CD8-positive, alpha-beta memory T cell (primary cell): ENCODE measurements around the gene INPP5A. TPM values are rescaled to one million over a fixed set of nuclear protein-coding genes. Genes with fewer than 3 reads are reported as not detected.

Experiments
- CTCF ChIA-PET: fragments of 350-600 bp; sonication (Branson Sonifier 250); formaldehyde crosslinking; loops from one replicate; lab custom pipeline; 2021; ENCODE audit warnings: antibody characterized with exemption; lab: Charles Lee
- POLR2A ChIA-PET: fragments of 350-600 bp; sonication (Branson Sonifier 250); formaldehyde crosslinking; loops from one replicate; lab custom pipeline; 2021; ENCODE audit warnings: antibody characterized with exemption; lab: Charles Lee
- DNase-seq, 5 donors: peaks; one replicate each; pipeline versions ENCODE4 v3.0.0 to v3.0.0-alpha.2; 2020 to 2022; ENCODE audit warnings: mixed read lengths in 1 of 5
- H3K27ac ChIP-seq: one replicate; pipeline ENCODE4 v1.7.0; 2013; ENCODE audit warnings: low read depth, mild to moderate bottlenecking, low read length, moderate library complexity
- H3K27me3 ChIP-seq: 2 replicates; pipeline ENCODE4 v1.7.0; 2013; ENCODE audit warnings: low read length, mild to moderate bottlenecking; ENCODE audit not compliant: insufficient read depth, poor library complexity, severe bottlenecking
- H3K36me3 ChIP-seq: 2 replicates; pipeline ENCODE4 v1.7.0; 2013; ENCODE audit warnings: mild to moderate bottlenecking, low read length, moderate library complexity; ENCODE audit not compliant: insufficient read depth
- H3K4me1 ChIP-seq: 2 replicates; pipeline ENCODE4 v1.7.0; 2013; ENCODE audit warnings: mild to moderate bottlenecking, low read length, moderate library complexity; ENCODE audit not compliant: insufficient read depth
- H3K4me3 ChIP-seq: 2 replicates; pipeline ENCODE4 v1.7.0; 2013; ENCODE audit warnings: mild to moderate bottlenecking, low read length
- H3K9me3 ChIP-seq: 2 replicates; pipeline ENCODE4 v1.7.0; 2013; ENCODE audit warnings: mild to moderate bottlenecking, low read length
- H3K27ac Mint-ChIP-seq, 8 donors: one replicate each; pipeline ENCODE4 v1.8.0; 2020 to 2021; ENCODE audit warnings: mixed read lengths in 8 of 8, mild to moderate bottlenecking in 6 of 8, inconsistent platforms in 3 of 8, moderate library complexity in 3 of 8
- H3K27me3 Mint-ChIP-seq, 2 donors: one replicate each; pipeline ENCODE4 v1.8.0; 2020 to 2021; ENCODE audit warnings: mixed read lengths in 2 of 2, mild to moderate bottlenecking in 1 of 2, moderate library complexity in 1 of 2
- H3K36me3 Mint-ChIP-seq, 3 donors: one replicate each; pipeline ENCODE4 v1.8.0; 2020 to 2021; ENCODE audit warnings: mixed read lengths in 3 of 3, inconsistent platforms in 1 of 3, mild to moderate bottlenecking in 1 of 3
- H3K4me1 Mint-ChIP-seq, 3 donors: one replicate each; pipeline ENCODE4 v1.8.0; 2020 to 2021; ENCODE audit warnings: mixed read lengths in 3 of 3, inconsistent platforms in 1 of 3, mild to moderate bottlenecking in 1 of 3
- H3K4me3 Mint-ChIP-seq, 7 donors: one replicate each; pipeline ENCODE4 v1.8.0; 2020 to 2021; ENCODE audit warnings: mixed read lengths in 7 of 7, mild to moderate bottlenecking in 6 of 7, moderate library complexity in 4 of 7, inconsistent platforms in 2 of 7
- H3K9me3 Mint-ChIP-seq, 5 donors: one replicate each; pipeline ENCODE4 v1.8.0; 2020 to 2022; ENCODE audit warnings: mixed read lengths in 5 of 5, mild to moderate bottlenecking in 3 of 5, moderate library complexity in 2 of 5, inconsistent platforms in 1 of 5
- polyA plus RNA-seq: library from polyadenylated mRNA; unstranded; fragments of 300-500 nt; fragmentation: Illumina TruSeq; gene quantifications from one replicate; pipeline ENCODE4 v1.2.3, GENCODE V29; 2021
- total RNA-seq, 2 experiments: library from RNA; stranded (reverse); gene quantifications; one replicate each; pipeline ENCODE4 v1.2.3, GENCODE V29; 2021

Gene INPP5A
- total and polyA plus RNA-seq, 3 experiments from 2014 or later: 1.1 to 6.1 (median 4.8) TPM

DNA sequence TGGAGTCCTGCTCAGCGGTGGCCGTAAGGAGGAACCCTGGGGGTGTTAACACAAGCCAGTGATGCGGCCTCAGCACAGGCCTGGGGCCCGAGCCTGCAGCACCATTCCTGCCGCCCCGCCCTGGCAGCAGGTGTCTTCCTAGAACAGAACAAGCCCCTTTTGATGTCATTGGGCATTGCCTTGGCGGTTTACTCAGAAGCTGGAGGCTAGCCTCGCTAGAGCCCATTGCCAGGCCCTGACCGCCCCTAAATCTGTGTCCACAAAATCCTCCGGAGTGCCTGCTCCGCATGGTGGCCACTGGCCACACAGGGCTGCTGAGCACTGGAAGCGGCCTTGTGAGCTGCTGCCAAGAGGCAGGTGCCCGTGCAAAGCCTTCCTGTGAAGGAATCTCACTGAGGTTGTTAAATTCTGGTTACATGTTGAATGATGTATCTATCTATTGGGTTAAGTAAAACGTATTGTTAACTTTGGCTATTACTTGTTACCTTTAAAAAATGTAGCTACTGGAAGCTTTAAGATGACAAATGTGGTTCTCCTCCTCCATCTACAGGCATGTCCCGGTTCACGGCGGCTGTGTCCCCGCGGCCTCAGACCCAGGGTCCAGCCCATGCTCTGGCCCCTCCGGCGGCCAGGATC is 1.2 kb upstream of the INPP5A start:
- Mint-ChIP-seq H3K27ac (peak overlapping the region in 6 of 8 donors; percentile 47 to 81 (median 60)), H3K36me3 (peaks cover 0 to 12% (median 0%) of the 10 kb centered on the region in 3 donors), H3K4me1 (peaks cover 30 to 49% (median 40%) of the 10 kb centered on the region in 3 donors), H3K27me3 (peaks cover 4 to 5% of the 10 kb centered on the region in 2 donors), H3K9me3 (peaks cover 5 to 9% (median 8%) of the 10 kb centered on the region in 5 donors), H3K4me3 (peak overlapping the region; percentile 60 to 98 (median 74))
- Histone ChIP-seq H3K4me3 (peak overlapping the region; percentile 50), H3K4me1 (peaks cover 37% of the 10 kb centered on the region), H3K27me3 (no peaks in the 10 kb centered on the region), H3K27ac (peak overlapping the region; percentile 57), H3K36me3 (no peaks in the 10 kb centered on the region), H3K9me3 (no peaks in the 10 kb centered on the region)
- DNase-seq: peak in 1 of 5 donors; percentile 51
- CTCF ChIA-PET: interaction anchor here (0.6 to 1.0 kb wide), 2 partner anchors 15 to 149 kb away, joined by 4 to 5 read pairs; no protein-coding TSS in a partner anchor
- POLR2A ChIA-PET: interaction anchor here (1.0 kb wide), 1 partner anchor 90 kb away, joined by 3 read pairs; no protein-coding TSS in a partner anchor

DNA sequence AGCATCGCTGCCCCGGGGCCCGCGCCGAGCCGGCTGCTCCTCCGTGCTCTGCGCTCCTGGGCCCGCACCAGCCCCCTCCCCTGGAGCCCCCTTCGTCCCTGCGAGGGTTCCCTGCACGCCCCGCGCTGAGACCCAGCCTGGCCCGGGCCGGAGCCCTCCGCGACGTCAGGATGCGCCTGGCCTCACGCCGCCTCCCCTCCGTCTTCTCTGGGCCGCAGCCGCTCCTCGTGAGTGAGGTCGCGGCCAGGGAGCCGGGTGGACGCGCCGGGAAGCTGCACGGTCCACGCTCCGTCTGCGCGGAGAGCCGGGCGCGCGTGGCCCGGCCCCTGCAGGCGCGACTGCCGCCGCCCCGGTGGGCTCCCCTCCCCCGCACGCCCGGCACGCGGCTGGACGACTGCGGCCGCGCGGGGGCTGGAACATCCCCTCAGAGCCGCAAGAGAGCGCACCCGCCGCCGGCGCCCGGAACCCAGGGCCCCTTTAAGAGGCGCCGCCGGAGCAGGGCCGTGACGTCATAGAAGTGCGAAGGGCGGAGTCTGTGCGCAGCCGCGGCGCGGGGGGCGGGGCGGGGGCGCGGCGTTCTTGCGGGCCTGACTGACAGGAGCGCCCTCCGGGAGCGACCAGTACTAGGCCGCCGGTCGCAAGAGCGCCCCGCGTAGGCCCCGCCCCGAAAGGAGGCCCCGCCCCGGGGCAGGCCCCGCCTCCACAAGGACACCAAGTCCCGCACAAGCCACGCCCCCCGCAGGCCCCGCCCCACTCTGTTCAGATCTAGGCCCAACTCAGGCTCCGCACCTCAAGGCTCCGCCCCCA is 507 bp upstream of the INPP5A start:
- Histone ChIP-seq H3K27me3 (no peaks in the 10 kb centered on the region), H3K4me3 (peak overlapping the region; percentile 50), H3K4me1 (peaks cover 37% of the 10 kb centered on the region), H3K27ac (peak overlapping the region; percentile 57), H3K36me3 (no peaks in the 10 kb centered on the region), H3K9me3 (no peaks in the 10 kb centered on the region)
- ChIA-PET CTCF (interaction anchor here (0.6 to 1.0 kb wide), 2 partner anchors 15 to 149 kb away, joined by 4 to 5 read pairs; no protein-coding TSS in a partner anchor), POLR2A (interaction anchor here (1.0 kb wide), 1 partner anchor 91 kb away, joined by 3 read pairs; no protein-coding TSS in a partner anchor)
- Mint-ChIP-seq H3K4me3 (peak overlapping the region; percentile 60 to 98 (median 81)), H3K9me3 (peaks cover 0 to 3% (median 3%) of the 10 kb centered on the region in 5 donors), H3K27me3 (peaks cover 4 to 5% of the 10 kb centered on the region in 2 donors), H3K27ac (peak overlapping the region in 5 of 8 donors; percentile 54 to 79 (median 71)), H3K4me1 (peaks cover 31 to 56% (median 40%) of the 10 kb centered on the region in 3 donors), H3K36me3 (peaks cover 0 to 4% (median 0%) of the 10 kb centered on the region in 3 donors)
- DNase-seq: peak; percentile 100

DNA sequence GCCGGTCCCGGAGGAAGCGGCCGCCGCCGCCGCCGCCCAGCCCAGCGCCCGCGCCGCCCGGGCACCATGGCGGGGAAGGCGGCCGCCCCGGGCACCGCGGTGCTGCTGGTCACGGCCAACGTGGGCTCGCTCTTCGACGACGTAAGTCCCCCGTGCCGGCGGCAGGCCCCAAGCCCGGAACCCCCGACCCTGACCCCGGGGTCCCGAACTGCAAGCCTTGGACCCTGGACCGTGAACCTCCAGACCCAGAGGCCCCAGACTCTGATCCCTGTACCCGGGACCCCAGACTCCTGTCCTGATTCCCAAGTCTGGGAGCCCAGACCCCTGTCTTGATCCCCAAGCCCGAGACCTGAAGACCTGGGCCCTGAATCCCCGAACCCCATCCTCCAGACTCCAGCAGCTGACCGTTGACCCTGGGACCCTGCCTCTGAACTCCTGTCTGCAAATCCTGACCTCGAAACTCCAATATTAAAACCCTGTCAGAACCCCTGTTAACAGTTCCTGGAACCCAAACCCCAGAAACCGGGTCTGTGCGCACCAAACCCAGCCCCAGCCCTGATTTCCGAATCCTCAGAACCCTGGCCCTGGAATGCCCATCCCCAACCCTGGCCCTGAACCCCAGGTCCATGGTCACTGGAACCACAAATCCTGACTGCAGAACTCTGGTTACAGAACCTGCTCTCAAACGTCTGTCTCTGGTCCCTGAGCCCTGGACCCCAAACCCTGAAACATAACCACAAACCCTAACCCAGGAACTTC is 623 bp downstream of the INPP5A start:
- peak overlapping the region; percentile 74 for H3K4me3 ChIP-seq
- DNase-seq: peak in 2 of 5 donors; percentile 22 to 50
- H3K27me3 ChIP-seq: no peaks in the 10 kb centered on the region
- H3K9me3 ChIP-seq: no peaks in the 10 kb centered on the region
- H3K27ac ChIP-seq: peak overlapping the region; percentile 33
- CTCF ChIA-PET: interaction anchor here (1.8 kb wide), 1 partner anchor 13 kb away, joined by 6 read pairs; no protein-coding TSS in a partner anchor
- peaks cover 33 to 67% (median 40%) of the 10 kb centered on the region in 3 donors for H3K4me1 Mint-ChIP-seq
- H3K27me3 Mint-ChIP-seq: peaks cover 0 to 1% of the 10 kb centered on the region in 2 donors
- peak overlapping the region; percentile 79 to 96 (median 89) for H3K27ac Mint-ChIP-seq
- no peaks in the 10 kb centered on the region for H3K9me3 Mint-ChIP-seq
- H3K36me3 Mint-ChIP-seq: no peaks in the 10 kb centered on the region
- no peaks in the 10 kb centered on the region for H3K36me3 ChIP-seq
- POLR2A ChIA-PET: interaction anchor here (0.6 kb wide), 1 partner anchor 813 kb away, joined by 6 read pairs; no protein-coding TSS in a partner anchor
- peak overlapping the region; percentile 84 to 93 (median 88) for H3K4me3 Mint-ChIP-seq
- peaks cover 37% of the 10 kb centered on the region for H3K4me1 ChIP-seq

DNA sequence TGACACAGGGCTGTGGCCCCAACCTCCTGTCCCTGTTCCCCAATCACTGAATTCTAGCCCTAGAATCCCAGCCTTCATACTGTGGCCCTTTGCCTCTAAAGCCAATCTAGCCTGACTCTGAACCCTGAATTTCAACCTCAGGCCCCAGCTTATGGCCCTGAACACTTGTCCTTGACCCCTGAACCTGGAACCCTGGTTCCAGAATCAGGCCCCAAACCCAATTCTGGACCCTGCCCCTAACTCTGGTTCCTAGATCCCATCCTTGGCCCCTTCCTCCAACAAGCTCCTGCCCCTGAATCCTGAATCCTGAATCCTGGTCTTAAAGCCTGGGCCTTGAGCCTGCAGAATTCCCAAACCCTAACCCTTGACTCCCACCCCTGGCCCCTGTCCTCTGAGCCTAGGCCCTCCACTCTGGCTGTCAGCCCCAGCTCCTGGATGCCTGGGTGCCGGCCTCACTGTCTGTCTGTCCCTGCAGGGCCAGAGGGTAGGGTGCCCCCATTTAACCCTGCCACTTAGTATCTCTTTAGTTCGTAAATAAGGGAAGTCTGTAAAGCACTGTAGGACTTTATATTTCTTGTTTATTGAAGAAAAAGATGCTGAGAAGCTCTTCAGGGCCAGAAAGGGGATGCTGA is 1.3 kb downstream of the INPP5A start:
- H3K36me3 Mint-ChIP-seq: no peaks in the 10 kb centered on the region

DNA sequence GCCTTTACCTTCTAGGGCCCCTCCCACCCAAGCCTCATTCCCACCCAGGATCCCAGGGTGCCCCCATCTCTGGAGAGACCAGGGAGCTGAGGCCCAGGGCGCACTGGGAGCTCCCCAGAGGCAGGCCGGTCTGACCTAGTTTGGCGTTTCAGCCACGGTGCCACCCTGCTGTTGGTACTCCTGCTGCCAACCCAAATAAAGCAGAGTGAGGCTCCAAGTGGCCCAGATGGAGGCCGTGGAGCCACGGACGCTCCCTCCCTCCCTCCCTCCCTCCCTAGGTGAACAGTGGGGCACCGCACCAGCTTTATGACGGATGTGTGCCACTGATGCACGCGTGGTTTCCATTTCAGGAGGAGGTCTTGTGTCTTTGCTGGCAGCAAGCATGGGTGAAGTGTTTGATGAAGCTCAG is 1.8 kb downstream of the INPP5A start:
- Mint-ChIP-seq H3K27me3 (no peaks in the 10 kb centered on the region), H3K4me1 (peaks cover 40 to 76% (median 46%) of the 10 kb centered on the region in 3 donors), H3K4me3 (peak overlapping the region; percentile 75 to 92 (median 88)), H3K9me3 (no peaks in the 10 kb centered on the region), H3K27ac (peak overlapping the region in 6 of 8 donors; percentile 30 to 96 (median 84)), H3K36me3 (no peaks in the 10 kb centered on the region)
- Histone ChIP-seq H3K4me1 (peaks cover 44% of the 10 kb centered on the region), H3K27ac (no peak overlapping the region), H3K4me3 (peak overlapping the region; percentile 37), H3K36me3 (no peaks in the 10 kb centered on the region), H3K9me3 (no peaks in the 10 kb centered on the region), H3K27me3 (no peaks in the 10 kb centered on the region)
- DNase-seq: peak in 2 of 5 donors; percentile 50 to 63
- CTCF ChIA-PET: interaction anchor here (1.8 kb wide), 1 partner anchor 12 kb away, joined by 6 read pairs; no protein-coding TSS in a partner anchor
- POLR2A ChIA-PET: no interaction called here

More for the DNA sequence above, 1.3 kb downstream of the INPP5A start:
- Mint-ChIP-seq H3K4me1 (peaks cover 35 to 71% (median 41%) of the 10 kb centered on the region in 3 donors), H3K27ac (peak overlapping the region; percentile 79 to 96 (median 89)), H3K27me3 (no peaks in the 10 kb centered on the region), H3K9me3 (no peaks in the 10 kb centered on the region), H3K4me3 (peak overlapping the region; percentile 84 to 93 (median 88))
- no peaks in the 10 kb centered on the region for H3K36me3 ChIP-seq
- no peaks in the 10 kb centered on the region for H3K27me3 ChIP-seq
- CTCF ChIA-PET: interaction anchor here (1.8 kb wide), 1 partner anchor 12 kb away, joined by 6 read pairs; no protein-coding TSS in a partner anchor
- H3K9me3 ChIP-seq: no peaks in the 10 kb centered on the region
- POLR2A ChIA-PET: no interaction called here
- H3K4me3 ChIP-seq: peak overlapping the region; percentile 74
- H3K4me1 ChIP-seq: peaks cover 41% of the 10 kb centered on the region
- peak in 2 of 5 donors; percentile 18 to 40 for DNase-seq
- H3K27ac ChIP-seq: peak overlapping the region; percentile 33

DNA sequence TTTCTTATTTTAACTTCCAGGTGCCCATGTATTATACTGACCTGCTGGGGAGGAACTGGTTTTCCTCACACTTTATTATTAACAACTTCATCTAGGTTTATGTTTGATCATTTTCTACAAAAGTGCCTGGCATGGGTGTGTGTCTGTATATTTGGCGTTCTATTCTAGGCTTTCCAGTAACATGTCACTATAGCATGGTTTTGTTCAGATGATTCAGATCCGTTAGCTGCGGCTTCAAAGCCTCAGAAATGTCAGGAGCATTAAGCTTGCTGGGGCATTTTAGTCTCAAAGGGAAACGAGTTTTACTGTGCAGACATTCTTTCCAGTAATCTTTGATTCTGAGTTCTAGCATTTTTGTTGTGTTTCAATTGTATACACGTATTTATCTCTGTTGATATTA is 2.3 kb downstream of the INPP5A start:
- ChIA-PET POLR2A (no interaction called here), CTCF (interaction anchor here (1.8 kb wide), 1 partner anchor 11 kb away, joined by 6 read pairs; no protein-coding TSS in a partner anchor)
- peak overlapping the region; percentile 37 for H3K4me3 ChIP-seq
- H3K27me3 Mint-ChIP-seq: no peaks in the 10 kb centered on the region
- peak overlapping the region; percentile 7 to 96 (median 75) for H3K27ac Mint-ChIP-seq
- no peaks in the 10 kb centered on the region for H3K36me3 ChIP-seq
- H3K9me3 Mint-ChIP-seq: no peaks in the 10 kb centered on the region
- peaks cover 45 to 80% (median 48%) of the 10 kb centered on the region in 3 donors for H3K4me1 Mint-ChIP-seq
- no peaks in the 10 kb centered on the region for H3K9me3 ChIP-seq
- DNase-seq: peak in 1 of 5 donors; percentile 40
- H3K27me3 ChIP-seq: no peaks in the 10 kb centered on the region
- H3K4me3 Mint-ChIP-seq: peak overlapping the region; percentile 11 to 88 (median 59)
- peaks cover 49% of the 10 kb centered on the region for H3K4me1 ChIP-seq
- peaks cover 0 to 1% (median 0%) of the 10 kb centered on the region in 3 donors for H3K36me3 Mint-ChIP-seq
- H3K27ac ChIP-seq: no peak overlapping the region
